ENCODE measurements around the gene PFDN5.

- TF ChIP-seq CTCF (IDR thresholded peaks at IDR 0.05) (no peak), POLR2AphosphoS5 (IDR thresholded peaks at IDR 0.05; ENCODE audit: low read depth, low read length) (no peak), REST (IDR thresholded peaks at IDR 0.05; ENCODE audit: insufficient read depth in 1 of 2, low read depth in 2 of 2, low read length in 1 of 2) (no peak), SIN3A (IDR thresholded peaks at IDR 0.05; ENCODE audit: borderline replicate concordance, insufficient read depth, low read depth, low read length) (no peak), TCF7L2 (IDR thresholded peaks at IDR 0.05; ENCODE audit: low read depth, low read length) (no peak)
These were observed 45.1 kb downstream of the PFDN5 start for GRCh38 chr12:53340398-53340797.

Data from Panc1 (cell line).